ENCODE data around the gene PUS7. TPM values are rescaled to one million over a fixed set of nuclear protein-coding genes. Genes with fewer than 3 reads are reported as not detected.

PUS7 gene
- total RNA-seq, 1 donor, result 22.4 TPM

Other genes with a start within 250 kb of the PUS7 start
- 81.0 and 82.2 TPM in 2 replicates for gene SRPK2, start 133.3 kb downstream of the PUS7 start, total RNA-seq
- gene RINT1, start 9.9 kb upstream of the PUS7 start, total RNA-seq, result 16.6 and 18.0 TPM in 2 replicates
- under 0.01 TPM in 1 of 2 replicates, not detected in the other for gene EFCAB10, start 59.2 kb upstream of the PUS7 start, total RNA-seq